GM19193 (cell line): ENCODE measurements around the gene GABRG3.

Experiments used
- POLR2A ChIP-seq: IDR thresholded peaks from 4 replicates; pipeline ENCODE4 v1.6.1; 2011; ENCODE audit not compliant: insufficient read depth, insufficient read length; ENCODE audit errors: extremely low read depth

Gene GABRG3

GRCh38 chr15:27545494-27546255 lies 574.7 kb downstream of the GABRG3 start:
- no peak for TF ChIP-seq POLR2A

- no peak for TF ChIP-seq POLR2A
These were observed 578.8 kb downstream of the GABRG3 start for GRCh38 chr15:27549746-27550145.

DNA sequence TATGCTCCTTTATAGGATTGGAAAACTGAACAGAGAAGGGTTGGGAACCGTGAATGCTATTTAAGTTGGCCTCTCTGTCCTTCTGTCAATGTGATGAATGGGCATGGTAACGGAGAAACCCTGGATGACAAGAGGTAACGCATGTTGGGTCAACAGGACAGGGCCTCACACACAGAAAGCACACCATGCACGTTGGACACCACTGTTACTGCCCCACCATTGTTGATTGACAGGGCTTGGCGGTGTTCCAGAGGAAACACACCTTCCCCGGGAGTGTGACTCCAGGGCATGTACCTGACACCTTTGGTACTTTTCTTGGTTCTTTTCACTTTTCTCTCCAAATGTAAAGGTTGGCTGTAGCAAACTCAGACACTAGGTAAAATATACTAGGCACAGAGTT lies 579.7 kb downstream of the GABRG3 start:
- TF ChIP-seq POLR2A: no peak

DNA sequence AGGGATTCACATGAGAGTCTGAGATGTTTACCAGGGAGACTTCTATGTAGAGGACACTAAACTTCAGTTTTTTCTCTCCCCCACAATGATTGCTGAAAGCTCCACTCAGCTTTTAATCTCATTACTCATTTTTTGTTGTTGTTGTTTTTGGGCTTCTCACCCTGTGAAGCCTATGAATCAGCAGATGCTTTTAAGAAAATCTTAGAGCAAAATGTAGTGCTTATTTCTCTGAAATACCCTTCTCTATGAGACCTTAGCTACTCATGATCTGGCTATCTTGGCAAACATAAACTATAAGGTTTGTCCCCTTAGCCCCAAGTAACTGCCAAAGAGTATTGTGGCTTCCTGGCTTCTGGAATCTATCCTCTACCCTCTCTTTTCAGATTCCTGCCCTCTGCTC lies 590.8 kb downstream of the GABRG3 start:
- TF ChIP-seq POLR2A: no peak

DNA sequence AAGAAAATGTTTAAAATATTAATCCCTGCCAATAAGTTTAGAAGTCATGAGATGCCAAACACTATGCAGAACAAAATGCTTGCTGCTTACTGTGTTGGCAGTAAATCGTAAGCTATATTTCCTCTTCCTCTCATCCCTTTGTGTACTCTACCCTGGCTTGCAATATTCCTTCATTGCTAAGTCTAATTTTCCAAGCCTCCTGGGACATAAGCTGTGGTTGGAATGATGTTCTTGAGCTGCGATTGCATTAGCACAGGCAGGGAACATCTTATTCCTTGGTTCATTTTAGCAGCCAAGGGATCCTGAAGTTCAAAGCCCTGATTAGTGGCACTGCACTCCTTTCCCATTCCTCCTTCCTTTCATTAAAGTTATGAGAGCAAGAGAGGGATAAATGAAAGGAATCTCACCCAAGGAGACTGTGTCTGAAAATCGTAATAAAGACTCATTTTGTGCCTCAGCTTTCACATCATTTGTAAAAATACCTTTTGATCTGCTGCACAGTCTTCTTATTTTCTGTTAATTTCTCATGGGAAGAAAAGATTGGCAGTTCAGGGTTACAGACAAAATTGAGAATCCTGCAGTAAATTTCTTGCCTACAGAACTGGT lies 592.9 kb downstream of the GABRG3 start:
- no peak for TF ChIP-seq POLR2A

DNA sequence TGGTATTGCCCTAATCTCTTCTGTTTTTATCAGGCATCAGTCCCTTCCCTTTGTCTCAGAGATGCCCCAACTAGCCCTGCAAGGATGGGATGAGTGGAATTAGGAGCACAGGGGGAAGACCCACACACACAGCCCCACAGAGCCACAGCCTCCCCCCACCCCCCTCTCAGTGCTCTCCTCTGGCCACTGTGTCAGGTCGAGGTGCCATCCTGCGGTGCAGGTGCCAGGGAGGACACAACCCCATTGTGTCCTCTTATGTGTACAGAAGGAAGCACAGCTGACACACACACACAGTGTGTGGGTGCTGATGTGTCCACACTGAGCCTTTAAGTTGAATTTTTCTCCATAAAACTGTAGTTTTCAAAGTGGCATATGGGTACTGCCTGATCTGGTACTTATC lies 593.7 kb downstream of the GABRG3 start:
- TF ChIP-seq POLR2A: no peak

DNA sequence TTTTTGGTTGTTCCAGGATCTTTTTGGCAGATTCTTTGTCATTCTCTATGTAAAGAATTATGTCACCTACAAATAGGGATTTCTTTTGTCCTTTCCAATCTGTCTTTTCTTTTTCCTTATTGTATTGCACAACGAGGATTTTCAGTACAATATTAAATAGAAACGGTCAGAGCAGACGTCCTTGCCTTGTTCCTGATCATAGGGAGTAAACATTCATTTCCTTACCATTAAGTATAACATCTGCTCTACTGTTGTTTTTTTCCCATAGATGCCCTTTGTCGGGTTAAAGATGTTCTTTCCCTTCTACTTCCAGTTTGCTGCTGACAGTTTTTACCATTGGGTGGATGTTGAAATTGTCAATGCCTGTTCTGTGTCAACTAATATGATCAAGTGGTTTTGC lies 599.8 kb downstream of the GABRG3 start:
- no peak for TF ChIP-seq POLR2A

GRCh38 chr15:27573805-27574485 lies 603.0 kb downstream of the GABRG3 start:
- no peak for TF ChIP-seq POLR2A

DNA sequence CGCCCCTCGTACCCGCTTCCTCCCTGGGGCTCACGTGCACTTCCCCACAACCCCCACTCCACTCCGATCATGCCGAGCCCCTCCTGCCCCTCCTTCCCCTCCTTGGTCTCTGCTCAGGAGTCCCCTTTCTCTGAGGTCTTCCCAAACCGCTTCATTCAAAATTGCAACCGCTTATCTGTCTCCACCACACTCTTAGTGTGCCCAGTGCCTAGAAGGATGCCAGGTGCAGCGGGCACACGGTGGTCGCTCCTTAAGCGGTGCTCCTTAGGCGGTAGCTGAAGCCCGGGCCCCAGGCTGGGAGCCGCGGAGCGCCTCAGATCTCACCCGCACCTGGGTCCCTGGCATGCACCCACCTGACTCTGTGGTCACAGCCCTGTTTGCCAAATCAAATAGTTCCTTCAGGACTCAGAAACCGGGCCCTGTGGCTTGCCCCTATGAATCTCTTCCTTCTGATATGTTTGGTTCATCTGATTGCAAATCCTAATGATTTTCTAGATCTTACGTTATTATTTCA lies 603.6 kb downstream of the GABRG3 start:
- TF ChIP-seq POLR2A: no peak

- TF ChIP-seq POLR2A: no peak
These were observed 604.5 kb downstream of the GABRG3 start for GRCh38 chr15:27575521-27575920.

GRCh38 chr15:27576576-27576975 lies 605.6 kb downstream of the GABRG3 start:
- no peak for TF ChIP-seq POLR2A

DNA sequence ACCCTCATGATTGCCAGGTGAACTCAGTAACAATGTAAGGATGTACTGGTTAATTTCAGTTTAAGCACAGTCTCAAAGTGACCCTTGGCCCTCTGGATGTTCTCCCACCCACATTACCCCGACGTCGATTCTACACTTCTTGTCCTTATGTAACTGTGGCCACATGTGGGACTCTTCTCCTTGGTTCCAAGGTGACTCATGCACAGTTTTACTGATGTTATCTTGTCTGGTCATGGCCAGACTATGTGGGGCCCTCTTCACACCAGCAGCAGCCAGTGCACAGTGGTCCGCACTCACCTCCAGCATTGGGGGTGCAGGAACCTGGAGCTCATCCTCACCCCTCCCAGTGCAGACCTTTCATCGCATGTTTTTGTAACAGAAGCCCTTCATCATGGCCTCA lies 608.8 kb downstream of the GABRG3 start:
- TF ChIP-seq POLR2A: no peak

- TF ChIP-seq POLR2A: no peak
These were observed 611.9 kb downstream of the GABRG3 start for GRCh38 chr15:27582726-27583410.

GRCh38 chr15:27583651-27584050 lies 612.7 kb downstream of the GABRG3 start:
- no peak for TF ChIP-seq POLR2A

- no peak for TF ChIP-seq POLR2A
These were observed 614.2 kb downstream of the GABRG3 start for GRCh38 chr15:27585041-27585640.
